ENCODE results near the gene NRTN.
"Not testable (repeated sequence)": the region's sequence is repeated elsewhere in the genome, so short reads cannot be mapped to it uniquely, and the experiment has no call there.

The NRTN gene

DNA sequence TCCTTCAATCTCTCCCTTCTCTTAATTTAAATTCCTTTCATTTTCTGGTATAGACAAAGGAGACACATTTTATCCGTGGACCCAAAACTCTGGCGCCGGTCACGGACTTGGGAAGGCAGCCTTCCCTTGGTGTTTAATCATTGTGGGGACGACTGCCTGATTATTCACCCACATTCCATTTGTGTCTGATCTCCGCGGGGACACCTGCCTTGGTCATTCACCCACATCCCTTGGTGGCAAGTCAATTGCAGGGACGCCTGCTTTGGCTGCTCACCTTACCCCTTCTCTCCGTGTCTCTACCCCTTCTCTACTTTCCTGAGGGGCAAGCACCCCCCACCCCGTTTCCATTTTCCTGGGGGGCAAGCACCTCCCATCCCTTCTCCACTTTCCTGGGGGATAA lies 43.0 kb downstream of the NRTN start:
- H4K8ac ChIP-seq (ENCODE audit: low read depth, low read length); H3K18ac ChIP-seq (ENCODE audit: low read length); H3K4me1 ChIP-seq (ENCODE audit: control insufficient read depth in 1 of 2, insufficient read depth in 2 of 2, low read length in 2 of 2); DNase-seq; H2BK12ac ChIP-seq (ENCODE audit: low read length); H2AFZ ChIP-seq (ENCODE audit: insufficient read depth, low read length, poor library complexity); H3K14ac ChIP-seq (ENCODE audit: low read length); H3K23ac ChIP-seq (ENCODE audit: low read length); H3K36me3 ChIP-seq (ENCODE audit: control insufficient read depth in 1 of 2, insufficient read depth in 2 of 2, low read length in 2 of 2); H3K4ac ChIP-seq (ENCODE audit: low read depth, low read length); H3K27ac ChIP-seq (ENCODE audit: low read depth, low read length); H3K79me1 ChIP-seq (ENCODE audit: low read length); H2BK5ac ChIP-seq (ENCODE audit: low read depth, low read length, poor library complexity); H2BK120ac ChIP-seq (ENCODE audit: insufficient read depth, low read length, poor library complexity); H3K9ac ChIP-seq (ENCODE audit: low read length); H2AK5ac ChIP-seq (ENCODE audit: low read length); H3K4me3 ChIP-seq (ENCODE audit: low read depth, low read length); H3K79me2 ChIP-seq (ENCODE audit: control insufficient read depth, insufficient read depth, low read length, poor library complexity); H4K12ac ChIP-seq (ENCODE audit: low read depth, low read length); H3K4me2 ChIP-seq (ENCODE audit: low read length); H3K9me3 ChIP-seq (ENCODE audit: insufficient read depth, low read depth, low read length); H4K91ac ChIP-seq (ENCODE audit: low read depth, low read length); H3K27me3 ChIP-seq (ENCODE audit: insufficient read depth, low read length): not testable (repeated sequence)
- WGBS (ENCODE audit: extremely low coverage, insufficient coverage, insufficient read length), result no CpG with 5 or more reads among the region's 10 CpGs

DNA sequence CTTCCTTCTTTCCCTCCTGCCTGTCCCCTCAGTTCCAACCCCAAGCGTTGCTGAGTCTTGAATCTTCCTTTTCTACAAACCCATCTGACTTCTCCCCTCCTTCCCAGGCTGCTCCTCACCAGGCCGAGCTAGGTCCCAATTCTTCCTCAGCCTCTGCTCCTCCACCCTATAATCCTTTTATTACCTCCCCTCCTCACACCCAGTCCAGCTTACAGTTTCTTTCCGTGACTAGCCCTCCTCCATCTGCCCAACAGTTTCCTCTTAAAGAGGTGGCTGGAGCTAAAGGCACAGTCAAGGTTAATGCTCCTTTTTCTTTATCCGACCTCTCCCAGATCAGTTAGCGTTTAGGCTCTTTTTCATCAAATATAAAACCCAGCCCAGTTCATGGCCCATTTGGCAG lies 43.8 kb downstream of the NRTN start:
- H4K91ac ChIP-seq (ENCODE audit: low read depth, low read length), result not testable (repeated sequence)

DNA sequence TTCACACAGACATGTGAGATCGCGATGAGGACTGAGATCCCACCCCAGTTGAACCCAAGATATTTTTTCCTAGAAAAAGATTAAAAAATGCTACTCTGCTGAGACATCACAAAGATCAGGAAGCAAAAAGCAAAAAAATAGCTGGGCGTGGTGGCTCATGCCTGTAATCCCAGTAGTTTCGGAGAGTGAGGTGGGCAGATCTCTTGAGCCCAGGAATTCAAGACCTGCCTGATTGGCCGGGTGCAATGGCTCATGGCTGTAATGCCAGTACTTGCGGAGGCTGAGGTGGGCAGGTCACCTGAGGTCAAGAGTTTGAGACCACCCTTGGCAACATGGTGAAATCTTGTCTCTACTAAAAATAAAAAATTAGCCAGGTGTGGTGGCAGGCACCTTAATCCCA lies 45.3 kb downstream of the NRTN start:
- H3K79me2 ChIP-seq (ENCODE audit: control insufficient read depth, insufficient read depth, low read length, poor library complexity), result no peaks in the 10 kb centered on the region

More for the DNA sequence above, 43.8 kb downstream of the NRTN start:
- no CpG with 5 or more reads among the region's 5 CpGs for WGBS (ENCODE audit: extremely low coverage, insufficient coverage, insufficient read length)
- H3K4me3 ChIP-seq (ENCODE audit: low read depth, low read length); H3K14ac ChIP-seq (ENCODE audit: low read length); H4K12ac ChIP-seq (ENCODE audit: low read depth, low read length); H3K4me2 ChIP-seq (ENCODE audit: low read length); H3K9ac ChIP-seq (ENCODE audit: low read length); H3K4me1 ChIP-seq (ENCODE audit: control insufficient read depth in 1 of 2, insufficient read depth in 2 of 2, low read length in 2 of 2); H3K27me3 ChIP-seq (ENCODE audit: insufficient read depth, low read length); H2BK12ac ChIP-seq (ENCODE audit: low read length); H3K4ac ChIP-seq (ENCODE audit: low read depth, low read length); H4K8ac ChIP-seq (ENCODE audit: low read depth, low read length); H2AK5ac ChIP-seq (ENCODE audit: low read length); H3K79me2 ChIP-seq (ENCODE audit: control insufficient read depth, insufficient read depth, low read length, poor library complexity); H2BK5ac ChIP-seq (ENCODE audit: low read depth, low read length, poor library complexity); H3K23ac ChIP-seq (ENCODE audit: low read length); H2BK120ac ChIP-seq (ENCODE audit: insufficient read depth, low read length, poor library complexity); H3K18ac ChIP-seq (ENCODE audit: low read length); H3K27ac ChIP-seq (ENCODE audit: low read depth, low read length); DNase-seq; H3K36me3 ChIP-seq (ENCODE audit: control insufficient read depth in 1 of 2, insufficient read depth in 2 of 2, low read length in 2 of 2); H3K9me3 ChIP-seq (ENCODE audit: insufficient read depth, low read depth, low read length); H2AFZ ChIP-seq (ENCODE audit: insufficient read depth, low read length, poor library complexity); H3K79me1 ChIP-seq (ENCODE audit: low read length): not testable (repeated sequence)

GRCh38 chr19:5850743-5851293 lies 46.0 kb downstream of the NRTN start:
- H3K27ac ChIP-seq (ENCODE audit: low read depth, low read length), result no peak overlapping the region
- no peak overlapping the region for H4K8ac ChIP-seq (ENCODE audit: low read depth, low read length)
- no peak overlapping the region for H3K18ac ChIP-seq (ENCODE audit: low read length)
- H3K79me1 ChIP-seq (ENCODE audit: low read length), result no peaks in the 10 kb centered on the region
- no peak overlapping the region for H3K14ac ChIP-seq (ENCODE audit: low read length)
- no peak for DNase-seq
- H2AFZ ChIP-seq (ENCODE audit: insufficient read depth, low read length, poor library complexity), result no peak overlapping the region
- no peak overlapping the region for H4K12ac ChIP-seq (ENCODE audit: low read depth, low read length)
- no CpG with 5 or more reads among the region's 5 CpGs for WGBS (ENCODE audit: extremely low coverage, insufficient coverage, insufficient read length)
- no peaks in the 10 kb centered on the region for H3K79me2 ChIP-seq (ENCODE audit: control insufficient read depth, insufficient read depth, low read length, poor library complexity)
- H2BK5ac ChIP-seq (ENCODE audit: low read depth, low read length, poor library complexity), result no peak overlapping the region
- H3K36me3 ChIP-seq (ENCODE audit: control insufficient read depth in 1 of 2, insufficient read depth in 2 of 2, low read length in 2 of 2), result no peaks in the 10 kb centered on the region
- no peaks in the 10 kb centered on the region for H3K9me3 ChIP-seq (ENCODE audit: insufficient read depth, low read depth, low read length)
- no peak overlapping the region for H3K23ac ChIP-seq (ENCODE audit: low read length)
- no peak overlapping the region for H2BK12ac ChIP-seq (ENCODE audit: low read length)
- no peaks in the 10 kb centered on the region for H3K27me3 ChIP-seq (ENCODE audit: insufficient read depth, low read length)
- H2AK5ac ChIP-seq (ENCODE audit: low read length), result no peak overlapping the region
- H3K4me2 ChIP-seq (ENCODE audit: low read length), result no peak overlapping the region
- no peaks in the 10 kb centered on the region for H3K4me1 ChIP-seq (ENCODE audit: control insufficient read depth in 1 of 2, insufficient read depth in 2 of 2, low read length in 2 of 2)
- H2BK120ac ChIP-seq (ENCODE audit: insufficient read depth, low read length, poor library complexity), result no peak overlapping the region
- H3K4ac ChIP-seq (ENCODE audit: low read depth, low read length), result no peak overlapping the region
- no peak overlapping the region for H4K91ac ChIP-seq (ENCODE audit: low read depth, low read length)
- H3K4me3 ChIP-seq (ENCODE audit: low read depth, low read length), result no peak overlapping the region
- no peak overlapping the region for H3K9ac ChIP-seq (ENCODE audit: low read length)

More for the DNA sequence above, 45.3 kb downstream of the NRTN start:
- Histone ChIP-seq H3K27me3 (ENCODE audit: insufficient read depth, low read length) (no peaks in the 10 kb centered on the region), H3K4ac (ENCODE audit: low read depth, low read length) (no peak overlapping the region), H2BK12ac (ENCODE audit: low read length) (no peak overlapping the region), H2AFZ (ENCODE audit: insufficient read depth, low read length, poor library complexity) (no peak overlapping the region), H3K18ac (ENCODE audit: low read length) (no peak overlapping the region), H3K14ac (ENCODE audit: low read length) (no peak overlapping the region), H2AK5ac (ENCODE audit: low read length) (no peak overlapping the region), H4K8ac (ENCODE audit: low read depth, low read length) (no peak overlapping the region), H3K9ac (ENCODE audit: low read length) (no peak overlapping the region), H4K91ac (ENCODE audit: low read depth, low read length) (no peak overlapping the region), H3K4me1 (ENCODE audit: control insufficient read depth in 1 of 2, insufficient read depth in 2 of 2, low read length in 2 of 2) (no peaks in the 10 kb centered on the region), H3K4me2 (ENCODE audit: low read length) (no peak overlapping the region), H3K36me3 (ENCODE audit: control insufficient read depth in 1 of 2, insufficient read depth in 2 of 2, low read length in 2 of 2) (no peaks in the 10 kb centered on the region), H3K4me3 (ENCODE audit: low read depth, low read length) (no peak overlapping the region), H4K12ac (ENCODE audit: low read depth, low read length) (no peak overlapping the region), H2BK120ac (ENCODE audit: insufficient read depth, low read length, poor library complexity) (no peak overlapping the region), H3K9me3 (ENCODE audit: insufficient read depth, low read depth, low read length) (no peaks in the 10 kb centered on the region), H2BK5ac (ENCODE audit: low read depth, low read length, poor library complexity) (no peak overlapping the region), H3K27ac (ENCODE audit: low read depth, low read length) (no peak overlapping the region), H3K23ac (ENCODE audit: low read length) (no peak overlapping the region), H3K79me1 (ENCODE audit: low read length) (no peaks in the 10 kb centered on the region)
- DNase-seq, result no peak
- no CpG with 5 or more reads among the region's 6 CpGs for WGBS (ENCODE audit: extremely low coverage, insufficient coverage, insufficient read length)
